OCI-LY3 (cell line): Measurements from ENCODE around the gene AMFR.

Experiments used
- H2AFZ ChIP-seq: fragments of 200-600, 300-600 bp; shearing (Covaris generic); 2 replicates; pipeline ENCODE4 v1.6.0; 2014; ENCODE audit warnings: antibody characterized with exemption, low read depth, low read length
- H3K27ac ChIP-seq: fragments of 200-600, 300-600 bp; sonication (generic); 2 replicates; pipeline ENCODE4 v1.5.1; 2014; ENCODE audit warnings: mild to moderate bottlenecking, low read length, moderate library complexity, mixed read lengths
- H3K27me3 ChIP-seq: fragments of 200-600, 300-600 bp; sonication (generic); 2 replicates; pipeline ENCODE4 v1.6.1; 2014; ENCODE audit warnings: low read depth, low read length, mixed read lengths
- H3K36me3 ChIP-seq: fragments of 200-600, 300-600 bp; sonication (generic); replicated peaks from 2 replicates; pipeline ENCODE3; 2014; ENCODE audit warnings: low read depth, low read length, mixed read lengths
- H3K4me1 ChIP-seq: fragments of 300-600, 200-600 bp; sonication (generic); 2 replicates; pipeline ENCODE4 v1.6.1; 2014; ENCODE audit warnings: low read length, mixed read lengths
- H3K4me2 ChIP-seq: fragments of 200-600, 300-600 bp; sonication (generic); 2 replicates; pipeline ENCODE4 v1.6.1; 2014; ENCODE audit warnings: low read length, mixed read lengths
- H3K4me3 ChIP-seq: fragments of 300-600, 200-600 bp; sonication (generic); 2 replicates; pipeline ENCODE4 v1.5.1; 2014; ENCODE audit warnings: antibody characterized with exemption, mild to moderate bottlenecking, low read length, moderate library complexity
- H3K79me2 ChIP-seq: fragments of 300-600, 200-600 bp; shearing (Covaris generic); 2 replicates; pipeline ENCODE4 v1.6.1; 2014; ENCODE audit warnings: mild to moderate bottlenecking, low read length, mixed read lengths
- H3K9ac ChIP-seq: fragments of 300-600, 200-600 bp; shearing (Covaris generic); 2 replicates; pipeline ENCODE4 v1.6.0; 2014; ENCODE audit warnings: mild to moderate bottlenecking, low read length, moderate library complexity
- H3K9me3 ChIP-seq: fragments of 200-600, 300-600 bp; shearing (Covaris generic); 2 replicates; pipeline ENCODE4 v1.6.1; 2014; ENCODE audit warnings: low read length, mixed read lengths; ENCODE audit not compliant: insufficient read depth
- H4K20me1 ChIP-seq: fragments of 200-600, 300-600 bp; sonication (generic); 2 replicates; pipeline ENCODE4 v1.6.1; 2016; ENCODE audit warnings: low read length, mixed read lengths; ENCODE audit not compliant: insufficient read depth
- CTCF ChIP-seq: fragments of 200-600, 300-600 bp; sonication (generic); IDR thresholded peaks from 2 replicates; pipeline ENCODE4 v1.5.1; 2014; ENCODE audit warnings: antibody characterized with exemption, low read length, low read depth
- EZH2phosphoT487 ChIP-seq: fragments of 200-600 bp; shearing (Covaris generic); IDR thresholded peaks from 2 replicates; pipeline ENCODE4 v1.6.1; 2018; ENCODE audit warnings: antibody characterized with exemption, mixed run types, low read depth

The AMFR gene

GRCh38 chr16:56436258-56436657 is 10.9 kb upstream of the AMFR start:
- Histone ChIP-seq H3K27me3 (no peaks in the 10 kb centered on the region), H3K4me3 (no peak overlapping the region), H3K9me3 (no peaks in the 10 kb centered on the region), H2AFZ (no peak overlapping the region), H3K4me1 (no peaks in the 10 kb centered on the region), H3K9ac (no peak overlapping the region), H4K20me1 (peaks cover 4% of the 10 kb centered on the region; the same call in 1 of the 2 replicates), H3K36me3 (peaks cover 68% of the 10 kb centered on the region), H3K4me2 (no peak overlapping the region), H3K27ac (no peak overlapping the region), H3K79me2 (no peaks in the 10 kb centered on the region; the same call in 1 of the 2 replicates)
- TF ChIP-seq CTCF (no peak), EZH2phosphoT487 (no peak)

DNA sequence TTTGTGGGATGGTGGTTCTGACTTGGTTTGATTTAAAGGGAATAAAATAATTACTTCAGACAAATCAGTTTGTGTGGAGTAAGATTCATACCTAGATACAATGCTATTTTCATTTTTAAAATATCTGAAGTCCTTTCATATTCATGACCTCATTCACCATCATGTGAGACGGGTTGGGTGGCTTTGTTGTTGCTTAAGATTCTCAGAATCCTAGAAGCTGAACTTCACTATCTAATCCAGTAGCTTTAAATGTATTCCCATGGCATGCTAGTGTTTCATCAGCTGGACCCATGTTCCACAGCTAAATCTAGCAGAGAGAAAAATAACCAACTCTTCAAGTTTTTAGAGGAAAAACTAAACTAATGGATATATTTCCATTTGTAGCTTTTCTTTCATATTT is 2.7 kb upstream of the AMFR start:
- no peak overlapping the region for H3K4me2 ChIP-seq
- no peak overlapping the region for H3K9ac ChIP-seq
- H3K27ac ChIP-seq: no peak overlapping the region
- TF ChIP-seq CTCF (no peak), EZH2phosphoT487 (no peak)
- H3K4me3 ChIP-seq: no peak overlapping the region
- no peaks in the 10 kb centered on the region for H3K9me3 ChIP-seq
- H3K27me3 ChIP-seq: no peaks in the 10 kb centered on the region
- H4K20me1 ChIP-seq: peaks cover 3% of the 10 kb centered on the region; the same call in 1 of the 2 replicates
- H3K79me2 ChIP-seq: peaks cover 21% of the 10 kb centered on the region
- H3K36me3 ChIP-seq: peaks cover 30% of the 10 kb centered on the region
- H3K4me1 ChIP-seq: peaks cover 9% of the 10 kb centered on the region
- H2AFZ ChIP-seq: no peak overlapping the region

DNA sequence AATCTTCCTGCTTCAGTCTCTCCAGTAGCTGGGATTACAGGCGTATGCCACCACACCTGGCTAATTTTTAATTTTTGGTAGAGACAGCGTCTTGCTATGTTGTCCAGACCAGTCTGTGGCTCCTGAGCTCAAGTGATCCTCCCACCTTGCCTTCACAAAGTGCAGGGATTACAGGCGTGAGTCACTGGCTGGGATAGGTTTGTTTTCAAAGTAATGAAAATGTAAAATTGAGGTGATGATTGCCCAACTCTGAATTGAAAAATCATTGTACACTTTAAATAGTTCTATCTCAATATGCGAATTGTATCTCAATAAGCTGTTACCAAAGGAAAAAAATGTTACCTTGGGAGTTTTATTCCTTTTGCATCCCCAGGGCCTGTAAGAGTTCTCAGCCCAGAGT is 1.2 kb upstream of the AMFR start:
- no peaks in the 10 kb centered on the region for H3K27me3 ChIP-seq
- peaks cover 17% of the 10 kb centered on the region for H3K36me3 ChIP-seq
- H4K20me1 ChIP-seq: peaks cover 16% of the 10 kb centered on the region
- H2AFZ ChIP-seq: no peak overlapping the region
- no peak overlapping the region for H3K4me3 ChIP-seq
- no peak overlapping the region for H3K4me2 ChIP-seq
- peaks cover 24% of the 10 kb centered on the region for H3K4me1 ChIP-seq
- H3K9me3 ChIP-seq: no peaks in the 10 kb centered on the region
- peaks cover 36% of the 10 kb centered on the region for H3K79me2 ChIP-seq
- no peak overlapping the region for H3K27ac ChIP-seq
- no peak for TF ChIP-seq EZH2phosphoT487
- TF ChIP-seq CTCF: no peak
- H3K9ac ChIP-seq: no peak overlapping the region

DNA sequence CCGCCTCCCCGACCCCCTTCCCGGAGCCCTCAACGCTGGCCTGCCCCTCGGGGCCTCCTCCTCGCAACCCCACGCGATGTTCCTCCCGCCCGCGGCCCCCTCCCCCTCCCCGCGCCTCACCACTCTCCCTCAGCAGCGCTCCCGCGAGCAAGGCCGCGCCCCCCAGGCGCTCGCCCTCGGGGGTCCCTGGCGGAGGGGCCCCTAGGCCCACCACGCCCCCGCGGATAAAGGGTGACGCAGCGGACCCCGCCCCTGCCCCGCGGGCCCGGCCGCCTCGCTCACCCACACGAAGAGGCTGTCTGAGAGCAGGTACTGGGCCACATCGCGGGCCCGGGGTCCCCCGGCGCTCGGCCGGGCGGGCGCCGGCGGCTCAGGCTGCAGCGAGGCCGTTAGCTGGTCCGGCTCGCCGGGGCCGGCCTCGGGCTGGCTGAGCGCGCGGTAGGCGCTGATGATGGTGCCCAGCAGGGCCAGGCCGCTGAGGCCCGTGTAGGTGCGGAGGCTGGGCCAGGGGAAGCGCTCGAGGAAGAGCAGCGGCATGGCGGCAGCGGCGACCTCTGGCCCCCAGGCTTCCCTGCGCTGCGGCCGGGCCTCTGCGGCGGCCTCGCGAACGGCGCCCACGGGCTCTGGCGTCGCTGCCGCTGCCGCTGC is 430 bp downstream of the AMFR start:
- Histone ChIP-seq H4K20me1 (peaks cover 29% of the 10 kb centered on the region), H3K79me2 (peaks cover 53% of the 10 kb centered on the region), H3K4me2 (peak overlapping the region; percentile 86), H2AFZ (no peak overlapping the region), H3K4me1 (peaks cover 41% of the 10 kb centered on the region), H3K9ac (peak overlapping the region; percentile 90), H3K36me3 (peaks cover 6% of the 10 kb centered on the region), H3K9me3 (no peaks in the 10 kb centered on the region), H3K27ac (peak overlapping the region; percentile 87), H3K4me3 (peak overlapping the region; percentile 89), H3K27me3 (no peaks in the 10 kb centered on the region)
- no peak for TF ChIP-seq CTCF
